Heart left ventricle (tissue), 11 donors: Measurements from ENCODE around the gene GLB1L. TPM values are rescaled to one million over a fixed set of nuclear protein-coding genes. Genes with fewer than 3 reads are reported as not detected.

Source experiments
- microRNA counts, 2 donors: library from miRNA; unstranded; fragments of <30 nt; microRNA quantifications; one replicate each; lab custom pipeline; 2016
- microRNA-seq, 4 donors: library from miRNA; unstranded; fragments of <30 nt; microRNA quantifications; one replicate each; pipeline versions ENCODE4 to v1.2.0, GENCODE V29; 2017 to 2020
- polyA plus RNA-seq, 2 donors: library from polyadenylated mRNA; stranded (reverse); fragments of 200-250 nt; gene quantifications; one replicate each; pipeline ENCODE4 v1.2.3, GENCODE V29; 2013
- total RNA-seq, 9 donors: library from RNA; depleted of rRNA in 2 of 9; stranded (reverse); fragments of >200 nt in 2 of 9; fragmentation: NEBNext Ultra II Directional in 3 of 9; extraction: Animal tissue kit (Norgen Biotek cat#: 25700) in 3 of 9; gene quantifications; one replicate each; pipeline versions ENCODE4 v1.1.0 to v1.2.4, GENCODE V29; 2016 to 2023
- donor health status: ischemic (EF 13 %, LVEDD 7.1; RV severe dilation, severe dysfunction).
- donor health status: healthy with polysubstance abuse.
- donor health status: DM: no; HTN: yes; CAD: no.
- donor health status: DM: no; HTN: no; CAD: no.
- donor health status: ischemic (EF 25% LVEDD 5.7; RV mildly dilated, moderate dysfunction).
- donor health status: healthy.
- donor health status: DM: yes; HTN: yes; CAD: no.
- donor health status: PGD.
- donor health status: nonischemic (EF 23%, LVEDD 6.1; RV moderate dilation, normal function).

The GLB1L gene
- total and polyA plus RNA-seq, 11 donors: 1.3 to 7.9 (median 2.4) TPM

MicroRNAs encoded within 50 kb of the gene (microRNA counts, 767-probe panel; counts per million panel counts)
- microRNA hsa-miR-153 (lab: Ali Mortazavi, UCI): 1,023 to 1,986 counts per million in 2 donors

Small RNAs within 50 kb of the gene (microRNA-seq; reads per million reads assigned to microRNA genes)
- 0 to 0.77 (median 0) reads per million in 4 donors for gene MIR153-1

Other genes with a start within 250 kb of the GLB1L start
- gene CFAP65, start 203.9 kb downstream of the GLB1L start, total RNA-seq: under 1 TPM in 1 of 9 donors, not detected in 8; 0.04 TPM
- not detected for gene CFAP65, start 203.9 kb downstream of the GLB1L start, polyA plus RNA-seq
- gene IHH, start 184.5 kb downstream of the GLB1L start, total RNA-seq: not detected
- gene IHH, start 184.5 kb downstream of the GLB1L start, polyA plus RNA-seq: not detected
- 10 to 100 TPM in 1 of 9 donors, 1 to 10 TPM in 8; 4.6 to 13.2 (median 8.0) TPM for gene NHEJ1, start 84.6 kb downstream of the GLB1L start, total RNA-seq
- 10 to 100 TPM in 1 of 2 donors, 1 to 10 TPM in 1; 3.7 to 17.0 TPM for gene NHEJ1, start 84.6 kb downstream of the GLB1L start, polyA plus RNA-seq
- gene SLC23A3, start 75.4 kb downstream of the GLB1L start, total RNA-seq: under 1 TPM in 8 of 9 donors, not detected in 1; 0.12 to 0.92 (median 0.44) TPM
- gene SLC23A3, start 75.4 kb downstream of the GLB1L start, polyA plus RNA-seq: under 1 TPM; 0.17 to 0.84 TPM
- gene CNPPD1, start 68.5 kb downstream of the GLB1L start, total RNA-seq: 10 to 100 TPM; 40.1 to 81.8 (median 57.2) TPM
- 100 to 1,000 TPM in 1 of 2 donors, 10 to 100 TPM in 1; 37.3 to 118 TPM for gene CNPPD1, start 68.5 kb downstream of the GLB1L start, polyA plus RNA-seq
- gene RETREG2, start 67.2 kb downstream of the GLB1L start, total RNA-seq: 10 to 100 TPM; 28.3 to 55.8 (median 38.2) TPM
- 10 to 100 TPM; 13.4 to 56.0 TPM for gene RETREG2, start 67.2 kb downstream of the GLB1L start, polyA plus RNA-seq
- gene ZFAND2B, start 38.7 kb downstream of the GLB1L start, total RNA-seq: 10 to 100 TPM; 13.9 to 32.3 (median 23.5) TPM
- 10 to 100 TPM; 17.6 to 35.7 TPM for gene ZFAND2B, start 38.7 kb downstream of the GLB1L start, polyA plus RNA-seq
- gene ABCB6, start 26.5 kb downstream of the GLB1L start, total RNA-seq: 10 to 100 TPM; 12.1 to 28.1 (median 17.9) TPM
- gene ABCB6, start 26.5 kb downstream of the GLB1L start, polyA plus RNA-seq: 10 to 100 TPM; 25.3 to 30.4 TPM
- gene ATG9A, start 15.8 kb downstream of the GLB1L start, total RNA-seq: 100 to 1,000 TPM in 3 of 9 donors, 10 to 100 TPM in 6; 62.8 to 147 (median 83.5) TPM
- 100 to 1,000 TPM in 1 of 2 donors, 10 to 100 TPM in 1; 28.3 to 133 TPM for gene ATG9A, start 15.8 kb downstream of the GLB1L start, polyA plus RNA-seq
- 10 to 100 TPM; 14.0 to 36.8 (median 28.0) TPM for gene ANKZF1, start 15.6 kb downstream of the GLB1L start, total RNA-seq
- 10 to 100 TPM; 15.2 to 22.5 TPM for gene ANKZF1, start 15.6 kb downstream of the GLB1L start, polyA plus RNA-seq
- gene STK16, start within 50 bp of the GLB1L start, total RNA-seq: 10 to 100 TPM; 13.8 to 26.9 (median 19.1) TPM
- gene STK16, start within 50 bp of the GLB1L start, polyA plus RNA-seq: 10 to 100 TPM; 13.8 to 31.6 TPM
- not detected for gene TUBA4B, start 7.8 kb upstream of the GLB1L start, total RNA-seq
- gene TUBA4B, start 7.8 kb upstream of the GLB1L start, polyA plus RNA-seq: not detected
- 100 to 1,000 TPM; 137 to 381 (median 193) TPM for gene TUBA4A, start 8.5 kb upstream of the GLB1L start, total RNA-seq
- 100 to 1,000 TPM; 189 to 362 TPM for gene TUBA4A, start 8.5 kb upstream of the GLB1L start, polyA plus RNA-seq
- gene DNAJB2, start 33.9 kb upstream of the GLB1L start, total RNA-seq: 10 to 100 TPM; 61.3 to 95.4 (median 74.9) TPM
- 100 to 1,000 TPM in 1 of 2 donors, 10 to 100 TPM in 1; 66.5 to 181 TPM for gene DNAJB2, start 33.9 kb upstream of the GLB1L start, polyA plus RNA-seq
- under 1 TPM in 3 of 9 donors, not detected in 6; 0.19 to 0.93 (median 0.59) TPM for gene PTPRN, start 64.0 kb upstream of the GLB1L start, total RNA-seq
- gene PTPRN, start 64.0 kb upstream of the GLB1L start, polyA plus RNA-seq: under 1 TPM in 1 of 2 donors, not detected in 1; 0.12 TPM
- gene RESP18, start 87.3 kb upstream of the GLB1L start, total RNA-seq: not detected
- not detected for gene RESP18, start 87.3 kb upstream of the GLB1L start, polyA plus RNA-seq
- 100 to 1,000 TPM in 1 of 9 donors, 10 to 100 TPM in 8; 61.8 to 101 (median 73.4) TPM for gene DNPEP, start 142.5 kb upstream of the GLB1L start, total RNA-seq
- gene DNPEP, start 142.5 kb upstream of the GLB1L start, polyA plus RNA-seq: 10 to 100 TPM; 61.3 to 69.6 TPM
- over 10,000 TPM in 8 of 9 donors, 1,000 to 10,000 TPM in 1; 9,618 to 28,674 (median 17,979) TPM for gene DES, start 172.9 kb upstream of the GLB1L start, total RNA-seq
- gene DES, start 172.9 kb upstream of the GLB1L start, polyA plus RNA-seq: over 10,000 TPM; 15,024 to 19,385 TPM
- 100 to 1,000 TPM in 6 of 9 donors, 10 to 100 TPM in 3; 93.6 to 150 (median 114) TPM for gene SPEG, start 189.4 kb upstream of the GLB1L start, total RNA-seq
- gene SPEG, start 189.4 kb upstream of the GLB1L start, polyA plus RNA-seq: 10 to 100 TPM; 64.8 to 92.2 TPM